ENCODE data around the gene LRP10.

Gene LRP10

GRCh38 chr14:22918804-22919600, 47.5 kb downstream of the LRP10 start, which contains the start of gene RBM23:
Gene RBM23, minus strand, starts transcription at chr14:22919149.
- DNase-seq (ENCODE audit: low read depth, low spot score): peak; percentile 98

- no peak for DNase-seq (ENCODE audit: low read depth, low spot score)
Measured at GRCh38 chr14:22919601-22919921, 48.0 kb downstream of the LRP10 start.

- no peak for DNase-seq (ENCODE audit: low read depth, low spot score)
Measured at GRCh38 chr14:22920697-22921096, 49.2 kb downstream of the LRP10 start.

GRCh38 chr14:22922294-22922693, 50.8 kb downstream of the LRP10 start:
- no peak for DNase-seq (ENCODE audit: low read depth, low spot score)

- DNase-seq (ENCODE audit: low read depth, low spot score): no peak
Measured at GRCh38 chr14:22923746-22924145, 52.2 kb downstream of the LRP10 start.

- no peak for DNase-seq (ENCODE audit: low read depth, low spot score)
Measured at GRCh38 chr14:22925513-22925912, 54.0 kb downstream of the LRP10 start.

GRCh38 chr14:22926316-22926715, 54.8 kb downstream of the LRP10 start:
- no peak for DNase-seq (ENCODE audit: low read depth, low spot score)

GRCh38 chr14:22928237-22929103, 56.9 kb downstream of the LRP10 start:
- DNase-seq (ENCODE audit: low read depth, low spot score): no peak

- peak; percentile 94 for DNase-seq (ENCODE audit: low read depth, low spot score)
Measured at GRCh38 chr14:22929104-22929960, 57.8 kb downstream of the LRP10 start, which contains the start of gene PRMT5. Gene PRMT5, minus strand, starts transcription at chr14:22929376. Its CDS starts 15 bp downstream, at chr14:22929361.

GRCh38 chr14:22929961-22930364, 58.4 kb downstream of the LRP10 start:
- no peak for DNase-seq (ENCODE audit: low read depth, low spot score)

All from activated naive CD8-positive, alpha-beta T cell treated with anti-CD3 and anti-CD28 coated beads, Interleukin-2, amount 50 U/mL, for 16 hours (primary cell).